ENCODE measurements around the gene TNNT2. TPM values are rescaled to one million over a fixed set of nuclear protein-coding genes. Genes with fewer than 3 reads are reported as not detected.
A peak's percentile ranks its signal among the peaks of the same experiment; 100 is the strongest.

Gene TNNT2
- total and polyA plus RNA-seq, 5 experiments from 2014 or later: not detected

DNA sequence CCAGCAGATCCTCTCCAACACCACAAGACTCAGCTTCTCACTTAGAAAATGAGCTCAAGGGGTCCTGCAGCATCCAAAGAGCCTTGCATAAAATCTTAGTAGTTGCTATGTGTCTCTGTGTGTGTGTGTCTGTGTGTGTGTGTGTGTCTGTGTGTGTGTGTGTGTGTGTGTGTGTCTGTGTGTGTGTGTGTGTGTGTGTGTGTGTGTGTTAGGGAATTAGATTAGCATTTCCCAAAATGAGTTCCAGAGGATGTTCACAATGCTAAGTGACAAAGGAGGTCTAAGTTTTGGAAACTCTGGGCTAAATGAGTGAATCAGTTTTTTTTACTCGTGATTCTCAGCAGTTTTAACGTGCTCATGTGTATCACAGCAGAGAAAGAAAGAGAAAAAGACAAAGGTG lies 30.5 kb downstream of the TNNT2 start:
- H3K36me3 Mint-ChIP-seq: no peaks in the 10 kb centered on the region
- peaks cover 12 to 37% (median 27%) of the 10 kb centered on the region in 5 donors for H3K27me3 Mint-ChIP-seq
- H3K27ac Mint-ChIP-seq: no peak overlapping the region
- ATAC-seq (no peak), DNase-seq (no peak)
- H3K4me3 Mint-ChIP-seq: no peak overlapping the region
- H3K9me3 Mint-ChIP-seq: no peaks in the 10 kb centered on the region
- POLR2A ChIA-PET: no interaction called here
- peaks cover 0 to 6% (median 0%) of the 10 kb centered on the region in 4 donors for H3K4me1 Mint-ChIP-seq

DNA sequence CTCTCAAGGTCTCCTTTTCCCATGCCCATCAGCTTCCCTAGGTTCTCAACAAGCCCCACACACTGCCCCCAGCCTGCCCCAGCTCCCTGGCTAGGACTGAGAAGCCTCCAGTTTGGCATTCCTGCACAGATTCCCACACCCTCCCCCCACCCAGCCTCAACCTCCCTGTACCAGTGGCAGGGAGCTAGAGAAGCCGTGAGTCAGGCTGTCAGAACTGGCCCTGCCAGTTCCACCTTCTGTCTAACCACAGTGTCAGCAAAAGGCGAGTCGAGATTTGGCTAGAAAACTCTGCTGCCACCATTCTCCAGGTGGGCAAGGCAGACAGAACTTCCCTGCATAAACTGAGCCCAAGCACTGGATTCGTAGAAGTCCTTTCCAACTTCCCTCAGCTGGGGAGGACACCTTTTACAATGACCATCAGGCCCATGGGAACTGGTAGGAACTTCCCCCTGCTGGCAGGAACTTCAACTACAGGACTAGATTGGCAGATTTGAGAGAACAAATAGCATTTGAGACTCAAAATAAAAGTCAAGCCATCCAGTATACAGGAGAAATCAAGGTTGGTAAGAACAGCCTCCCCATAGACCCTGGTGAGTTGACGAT lies 31.0 kb downstream of the TNNT2 start:
- Mint-ChIP-seq H3K4me3 (no peak overlapping the region), H3K27ac (no peak overlapping the region), H3K9me3 (peaks cover 0 to under 1% (median 0%) of the 10 kb centered on the region in 9 donors), H3K36me3 (no peaks in the 10 kb centered on the region), H3K4me1 (peaks cover 0 to 6% (median 0%) of the 10 kb centered on the region in 4 donors), H3K27me3 (peaks cover 9 to 33% (median 24%) of the 10 kb centered on the region in 5 donors)
- POLR2A ChIA-PET: no interaction called here
- DNase-seq (no peak), ATAC-seq (no peak)

DNA sequence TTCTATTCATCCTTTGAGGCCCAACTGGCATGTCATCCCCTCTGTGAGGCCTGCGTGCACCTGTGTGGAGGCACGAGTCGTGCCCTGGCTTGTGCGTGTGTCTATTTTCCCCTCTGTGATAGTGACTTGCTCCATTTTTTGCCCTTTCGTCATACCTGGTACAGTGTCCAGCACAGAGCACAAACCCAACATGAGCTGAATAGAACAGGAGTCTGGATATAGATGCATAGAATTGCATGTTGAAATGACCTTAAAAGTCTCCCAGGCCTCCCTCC lies 32.5 kb downstream of the TNNT2 start:
- peaks cover 6 to 28% (median 18%) of the 10 kb centered on the region in 5 donors for H3K27me3 Mint-ChIP-seq
- H3K9me3 Mint-ChIP-seq: peaks cover 0 to 3% (median 0%) of the 10 kb centered on the region in 9 donors
- no peak for DNase-seq
- H3K4me1 Mint-ChIP-seq: peaks cover 0 to 3% (median 0%) of the 10 kb centered on the region in 4 donors
- H3K4me3 Mint-ChIP-seq: no peak overlapping the region
- peak overlapping the region in 1 of 10 donors; percentile 26 for H3K27ac Mint-ChIP-seq
- ATAC-seq: no peak
- POLR2A ChIA-PET: no interaction called here
- H3K36me3 Mint-ChIP-seq: no peaks in the 10 kb centered on the region

DNA sequence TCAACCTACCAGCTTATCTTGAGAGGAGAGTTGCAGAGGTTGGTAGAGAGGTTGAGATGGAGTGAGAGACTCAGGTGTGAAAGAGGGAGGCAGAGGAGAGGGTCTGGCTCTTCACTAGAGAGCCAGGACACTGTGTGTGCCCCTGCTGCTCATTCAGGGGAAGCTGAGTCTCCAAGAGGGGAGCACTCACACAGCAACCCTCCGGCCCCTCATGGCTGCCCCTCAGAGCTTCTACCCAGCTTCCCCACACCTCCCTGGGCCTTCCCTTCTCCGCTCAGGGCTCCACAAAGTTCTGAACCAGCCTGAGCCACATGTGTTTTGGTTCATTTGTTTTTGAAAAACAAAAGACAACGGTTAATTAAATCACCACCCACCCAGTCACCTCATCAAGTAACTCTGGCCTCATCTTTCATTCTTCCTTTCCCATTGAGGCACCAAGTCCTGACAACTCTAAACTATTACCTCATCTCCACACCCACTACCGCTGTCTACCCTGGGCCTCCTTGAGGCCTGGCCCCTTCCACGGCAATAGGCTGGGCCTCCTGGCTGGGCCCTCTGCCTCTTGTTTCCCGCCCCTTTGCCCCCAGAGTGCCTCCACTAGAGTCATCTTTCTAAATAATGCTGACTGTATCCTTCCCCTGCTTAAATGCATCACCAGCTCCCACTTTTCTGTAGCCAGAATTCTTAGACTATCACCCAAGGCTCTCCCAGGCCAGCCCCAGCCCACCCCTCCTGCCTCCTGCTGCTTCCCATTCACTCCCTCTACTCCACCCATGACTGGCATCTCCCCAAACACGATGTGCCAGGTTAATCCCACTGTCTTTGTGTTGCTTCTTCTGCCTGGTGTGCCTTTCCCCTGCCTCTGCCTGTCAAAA lies 33.0 kb downstream of the TNNT2 start:
- Mint-ChIP-seq H3K27ac (no peak overlapping the region), H3K4me3 (no peak overlapping the region), H3K4me1 (peaks cover 0 to 3% (median 0%) of the 10 kb centered on the region in 4 donors), H3K9me3 (peaks cover 0 to 3% (median 0%) of the 10 kb centered on the region in 9 donors), H3K36me3 (no peaks in the 10 kb centered on the region), H3K27me3 (peaks cover 6 to 28% (median 19%) of the 10 kb centered on the region in 5 donors)
- ATAC-seq: no peak
- POLR2A ChIA-PET: no interaction called here
- no peak for DNase-seq

DNA sequence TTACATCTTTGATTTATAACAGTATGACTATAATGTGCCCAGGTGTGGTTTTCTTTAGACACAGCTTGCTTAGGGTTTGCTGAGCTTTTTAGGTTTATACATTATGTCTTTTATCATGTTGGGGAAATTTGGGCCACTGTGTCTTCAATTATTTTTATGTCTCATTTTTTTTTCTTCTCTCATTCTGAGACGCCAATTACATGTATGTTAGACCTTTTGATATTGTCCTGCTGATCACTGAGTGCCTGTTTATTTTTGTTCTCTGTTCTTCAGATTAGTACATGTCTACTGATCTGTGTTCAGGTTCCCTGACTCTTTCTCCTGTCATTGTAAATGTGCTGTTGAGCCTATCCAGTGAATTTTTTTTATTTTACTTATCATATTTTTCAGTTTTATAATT lies 36.1 kb downstream of the TNNT2 start:
- no peak for ATAC-seq
- no peak for DNase-seq
- Mint-ChIP-seq H3K9me3 (peaks cover 0 to 3% (median 0%) of the 10 kb centered on the region in 9 donors), H3K36me3 (no peaks in the 10 kb centered on the region), H3K27ac (no peak overlapping the region), H3K4me1 (no peaks in the 10 kb centered on the region), H3K4me3 (no peak overlapping the region), H3K27me3 (peaks cover 0 to 15% (median 8%) of the 10 kb centered on the region in 5 donors)
- POLR2A ChIA-PET: no interaction called here

DNA sequence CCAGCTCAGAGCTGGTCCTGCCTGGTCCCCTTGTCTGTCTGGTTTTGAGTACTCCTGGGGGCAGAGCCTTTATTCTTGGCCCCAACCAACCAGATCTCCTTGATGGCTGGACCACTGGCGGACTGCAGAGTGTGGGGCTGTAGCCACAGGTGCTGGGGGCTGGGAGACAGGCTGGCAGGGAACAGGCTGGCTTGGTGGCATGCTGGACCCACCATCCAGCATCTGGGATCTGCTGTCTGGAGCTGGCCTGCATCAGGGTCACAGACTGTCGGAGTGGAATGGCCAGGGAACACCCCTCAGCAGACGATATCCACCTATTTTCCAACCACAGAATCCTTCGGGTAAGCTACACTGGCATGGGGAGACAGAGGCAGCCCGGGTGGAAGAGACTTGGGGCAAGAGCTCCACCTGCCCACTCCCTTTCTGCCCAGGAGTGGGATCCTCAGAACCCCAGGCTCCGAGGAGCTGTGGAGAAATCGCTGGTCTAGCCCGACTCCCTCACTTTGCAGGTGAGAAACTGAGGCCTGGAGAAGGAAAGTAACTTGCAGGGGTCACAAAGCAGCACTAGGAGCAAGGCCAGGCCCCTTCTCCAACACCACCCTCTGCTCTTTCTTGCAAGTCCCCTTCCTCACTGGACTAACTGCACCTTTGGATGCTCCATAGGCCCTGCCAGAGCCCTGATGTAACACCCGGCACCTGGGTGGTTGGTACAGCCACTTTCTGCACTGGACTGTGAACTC lies 40.6 kb downstream of the TNNT2 start:
- Mint-ChIP-seq H3K27me3 (peaks cover 0 to 5% (median 1%) of the 10 kb centered on the region in 5 donors), H3K4me3 (no peak overlapping the region), H3K9me3 (peaks cover 0 to 3% (median 0%) of the 10 kb centered on the region in 9 donors), H3K27ac (no peak overlapping the region), H3K36me3 (no peaks in the 10 kb centered on the region), H3K4me1 (no peaks in the 10 kb centered on the region)
- no peak for DNase-seq
- POLR2A ChIA-PET: no interaction called here
- ATAC-seq: no peak

DNA sequence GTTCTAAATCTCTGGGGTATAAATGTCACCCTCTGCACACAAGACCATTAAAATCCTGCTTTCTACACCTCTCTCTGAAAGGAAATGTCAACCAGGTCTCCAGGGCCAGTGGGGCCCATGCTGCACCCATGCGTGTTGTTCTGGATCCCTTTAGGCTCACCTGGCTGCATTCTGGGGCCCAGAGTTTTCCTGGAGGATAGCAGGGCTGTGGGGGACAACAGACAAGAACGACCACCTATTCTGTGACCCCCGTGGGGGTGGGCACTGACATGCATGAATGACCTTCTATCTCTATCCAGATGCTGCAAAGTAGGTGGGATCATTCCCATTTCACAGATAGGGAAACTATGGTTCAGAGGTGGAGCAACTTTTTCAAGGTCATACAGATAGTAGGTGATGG lies 41.6 kb downstream of the TNNT2 start:
- DNase-seq: no peak
- Mint-ChIP-seq H3K4me3 (no peak overlapping the region), H3K27me3 (peaks cover 0 to 5% (median 0%) of the 10 kb centered on the region in 5 donors), H3K4me1 (no peaks in the 10 kb centered on the region), H3K27ac (no peak overlapping the region), H3K9me3 (no peaks in the 10 kb centered on the region), H3K36me3 (no peaks in the 10 kb centered on the region)
- POLR2A ChIA-PET: no interaction called here
- no peak for ATAC-seq

DNA sequence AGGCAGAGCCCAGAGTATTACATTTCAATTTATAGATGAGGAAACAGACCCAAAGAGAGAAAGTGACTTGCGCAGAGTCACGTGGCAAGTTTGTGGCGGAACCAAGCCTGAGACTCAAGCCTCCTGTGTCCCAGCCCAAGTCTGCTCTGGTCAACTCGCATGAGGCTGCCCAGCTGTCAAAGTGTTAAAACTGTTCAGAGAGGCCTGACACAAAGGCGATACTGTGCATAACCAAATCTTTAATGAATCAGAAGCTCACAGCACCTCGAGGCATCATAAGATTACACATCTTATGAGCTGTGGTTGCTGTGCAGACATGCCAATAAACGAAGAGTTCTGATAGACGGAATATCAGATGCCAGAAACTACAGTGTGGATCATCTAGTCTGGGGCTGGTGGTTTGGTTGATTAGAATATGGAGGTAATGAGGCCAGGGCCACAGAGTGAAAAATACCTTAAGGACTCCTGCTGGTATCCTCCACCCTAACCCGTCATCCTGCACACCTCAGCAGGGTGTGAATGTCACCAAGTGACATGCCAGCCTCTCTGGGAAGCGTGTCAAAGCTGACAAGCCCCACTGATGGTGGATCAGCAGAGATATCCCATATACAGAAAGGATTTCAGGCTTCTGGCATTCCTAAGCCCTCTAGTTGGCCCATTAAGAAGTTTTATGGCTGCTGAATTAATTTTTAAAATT lies 42.2 kb downstream of the TNNT2 start:
- DNase-seq (no peak), ATAC-seq (no peak)
- no peak overlapping the region for H3K27ac Mint-ChIP-seq
- no peaks in the 10 kb centered on the region for H3K9me3 Mint-ChIP-seq
- no peaks in the 10 kb centered on the region for H3K36me3 Mint-ChIP-seq
- H3K27me3 Mint-ChIP-seq: peaks cover 0 to 5% (median 0%) of the 10 kb centered on the region in 5 donors
- POLR2A ChIA-PET: no interaction called here
- H3K4me3 Mint-ChIP-seq: no peak overlapping the region
- no peaks in the 10 kb centered on the region for H3K4me1 Mint-ChIP-seq

DNA sequence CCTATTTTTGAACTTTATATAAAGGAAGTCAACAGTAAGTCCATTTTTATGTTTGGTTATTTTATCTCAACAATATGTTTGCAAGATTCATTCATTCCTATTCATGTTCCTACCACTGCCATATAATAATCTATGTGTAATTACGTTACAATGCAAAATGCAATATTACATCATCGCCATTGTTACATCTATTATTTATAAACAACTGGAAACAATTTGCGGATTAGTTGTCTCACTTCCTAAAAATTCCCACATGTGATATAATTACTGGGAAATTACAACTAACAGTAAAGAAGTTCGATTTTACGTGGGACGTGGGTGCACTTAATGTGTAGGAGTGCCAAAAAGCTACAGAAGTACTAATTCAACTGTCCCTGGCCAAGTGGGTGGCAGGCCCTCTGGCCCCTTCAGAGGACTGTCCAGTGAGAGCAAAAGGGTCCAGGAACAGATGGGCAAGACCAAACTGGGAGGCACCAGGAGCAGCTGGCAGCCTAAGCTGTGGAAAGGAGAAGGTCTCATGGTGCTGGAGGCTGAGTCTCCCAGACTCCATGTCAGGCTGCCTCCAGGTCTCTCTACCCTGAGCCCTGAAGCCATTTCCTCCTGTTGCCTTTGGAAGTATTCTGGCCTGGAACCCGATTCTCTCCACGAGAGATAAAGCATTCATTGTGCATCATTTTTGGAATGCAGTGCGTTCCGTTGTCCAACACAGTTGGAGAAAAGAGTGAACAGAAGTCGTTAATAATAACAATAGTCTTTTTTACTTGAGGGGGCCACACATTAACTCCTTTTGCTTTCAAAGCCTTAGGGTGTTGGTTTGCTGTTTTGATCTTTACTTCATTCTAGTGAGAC lies 42.9 kb downstream of the TNNT2 start:
- POLR2A ChIA-PET: no interaction called here
- Mint-ChIP-seq H3K27me3 (peaks cover 0 to 5% (median 0%) of the 10 kb centered on the region in 5 donors), H3K27ac (no peak overlapping the region), H3K36me3 (no peaks in the 10 kb centered on the region), H3K4me1 (no peaks in the 10 kb centered on the region), H3K9me3 (no peaks in the 10 kb centered on the region), H3K4me3 (no peak overlapping the region)
- no peak for ATAC-seq
- DNase-seq: no peak

DNA sequence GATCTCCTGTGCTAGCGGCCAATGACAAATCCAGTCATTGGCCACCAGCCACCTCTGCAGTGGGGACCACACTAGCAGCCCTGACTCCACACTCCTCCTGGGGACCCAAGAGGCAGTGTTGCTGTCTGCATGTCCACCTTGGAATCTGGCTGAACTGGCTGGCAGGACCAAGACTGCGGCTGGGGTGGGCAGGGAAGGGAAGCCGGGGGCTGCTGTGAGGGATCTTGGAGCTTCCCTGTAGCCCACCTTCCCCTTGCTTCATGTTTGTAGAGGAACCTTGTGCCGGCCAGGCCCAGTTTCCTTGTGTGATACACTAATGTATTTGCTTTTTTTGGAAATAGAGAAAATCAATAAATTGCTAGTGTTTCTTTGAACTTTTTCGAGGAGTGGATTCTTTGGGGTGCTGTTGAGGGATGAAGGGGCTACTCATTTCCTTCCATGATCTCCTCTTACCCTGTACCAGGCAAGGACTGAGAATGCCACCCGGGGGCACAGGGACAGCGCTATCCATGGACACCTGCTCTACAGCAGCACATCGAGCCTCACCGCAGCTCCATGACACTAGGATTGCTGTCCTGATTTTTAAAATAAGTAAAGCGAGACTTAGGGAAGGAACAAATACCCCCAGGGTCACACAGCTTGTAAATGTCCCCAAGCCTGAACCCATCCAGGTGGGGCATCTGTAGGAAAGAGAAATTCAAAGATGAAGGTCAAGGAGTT lies 44.7 kb downstream of the TNNT2 start:
- no peaks in the 10 kb centered on the region for H3K36me3 Mint-ChIP-seq
- peaks cover 0 to 5% (median 0%) of the 10 kb centered on the region in 5 donors for H3K27me3 Mint-ChIP-seq
- ATAC-seq (no peak), DNase-seq (no peak)
- no peak overlapping the region for H3K4me3 Mint-ChIP-seq
- POLR2A ChIA-PET: no interaction called here
- H3K4me1 Mint-ChIP-seq: no peaks in the 10 kb centered on the region
- H3K9me3 Mint-ChIP-seq: no peaks in the 10 kb centered on the region
- H3K27ac Mint-ChIP-seq: no peak overlapping the region

DNA sequence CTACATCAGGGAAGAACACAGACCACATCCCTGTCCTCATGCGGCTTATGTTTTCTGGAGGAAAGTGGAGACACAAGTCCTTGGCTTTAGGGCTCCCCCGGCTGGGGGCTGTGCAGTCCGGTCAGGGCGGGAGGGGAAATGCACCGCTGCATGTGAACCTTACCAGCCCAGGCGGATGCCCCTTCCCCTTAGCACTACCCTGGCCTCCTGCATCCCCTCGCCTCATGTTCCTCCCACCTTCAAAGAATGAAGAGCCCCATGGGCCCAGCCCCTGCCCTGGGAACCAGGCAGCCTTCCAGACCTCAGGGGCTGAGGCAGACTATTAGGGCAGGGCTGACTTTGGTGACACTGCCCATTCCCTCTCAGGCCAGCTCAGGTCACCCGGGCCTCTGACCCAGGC lies 45.5 kb downstream of the TNNT2 start:
- Mint-ChIP-seq H3K4me3 (no peak overlapping the region), H3K4me1 (no peaks in the 10 kb centered on the region), H3K27ac (no peak overlapping the region), H3K27me3 (peaks cover 0 to 5% (median 0%) of the 10 kb centered on the region in 5 donors), H3K36me3 (no peaks in the 10 kb centered on the region), H3K9me3 (no peaks in the 10 kb centered on the region)
- ATAC-seq: no peak
- DNase-seq: no peak
- POLR2A ChIA-PET: no interaction called here

DNA sequence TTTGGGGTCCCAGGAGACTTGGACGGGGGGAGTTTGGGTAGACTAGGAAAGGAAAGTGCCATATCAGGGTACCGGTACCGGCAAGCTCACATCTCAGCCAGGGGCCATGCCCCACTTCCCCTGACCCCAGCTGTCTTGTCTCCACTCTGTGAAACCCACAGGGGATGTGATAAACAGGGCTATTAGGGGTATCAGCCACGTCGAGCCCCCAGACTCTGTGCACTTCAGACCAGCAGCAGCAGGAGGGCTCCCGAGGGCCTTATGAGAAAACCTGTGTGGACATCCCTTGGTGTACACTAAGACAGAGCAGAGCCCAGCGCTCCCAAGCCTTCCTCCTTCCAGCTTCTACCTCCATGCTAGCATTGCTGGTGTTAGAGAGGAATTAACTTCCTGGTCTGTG lies 46.3 kb downstream of the TNNT2 start:
- no peaks in the 10 kb centered on the region for H3K36me3 Mint-ChIP-seq
- ATAC-seq (no peak), DNase-seq (no peak)
- H3K4me1 Mint-ChIP-seq: no peaks in the 10 kb centered on the region
- H3K27me3 Mint-ChIP-seq: peaks cover 0 to 8% (median 0%) of the 10 kb centered on the region in 5 donors
- POLR2A ChIA-PET: no interaction called here
- no peak overlapping the region for H3K27ac Mint-ChIP-seq
- H3K4me3 Mint-ChIP-seq: no peak overlapping the region
- no peaks in the 10 kb centered on the region for H3K9me3 Mint-ChIP-seq
